BJ (cell line): ENCODE results near the gene OVOL1. TPM values are rescaled to one million over a fixed set of nuclear protein-coding genes. Genes with fewer than 3 reads are reported as not detected.

Source experiments
- CTCF ChIA-PET: fragments of 350-600 bp; formaldehyde crosslinking; extraction: SDS; loops from one replicate; lab custom pipeline; 2021; ENCODE audit warnings: antibody characterized with exemption, inconsistent platforms; lab: Yijun Ruan, JAX
- POLR2A ChIA-PET: fragments of 300-600 bp; sonication (Branson Sonifier 250); formaldehyde crosslinking; extraction: SDS; loops from one replicate; lab custom pipeline; 2021; ENCODE audit warnings: antibody characterized with exemption; lab: Charles Lee
- DNase-seq: peaks from one replicate; pipeline ENCODE4 v3.0.0-alpha.2; 2011; ENCODE audit warnings: low read depth
- H3K27me3 ChIP-seq: 2 replicates; pipeline ENCODE4 v1.6.0; 2011; ENCODE audit warnings: low read length; ENCODE audit not compliant: control insufficient read depth, insufficient read depth
- H3K36me3 ChIP-seq: 2 replicates; pipeline ENCODE4 v1.5.1; 2011; ENCODE audit warnings: low read length; ENCODE audit not compliant: control insufficient read depth, insufficient read depth
- H3K4me3 ChIP-seq: 2 replicates; pipeline ENCODE4 v1.5.1; 2011; ENCODE audit warnings: low read depth, mild to moderate bottlenecking, control low read depth, low read length
- polyA plus RNA-seq: library from polyadenylated mRNA; depleted of rRNA; stranded (reverse); fragments of >200 nt; gene quantifications from 2 replicates; pipeline ENCODE4 v1.2.3, GENCODE V29; 2011
- TF ChIP-seq, protein P1 (sequence below): IDR thresholded peaks from 2 replicates; pipeline ENCODE4 v1.5.1; 2011; ENCODE audit warnings: low read depth, mild to moderate bottlenecking, control low read depth, inconsistent platforms, low read length, moderate library complexity; ENCODE audit not compliant: insufficient read depth

Gene OVOL1
- polyA plus RNA-seq, 1 experiment = not detected

GRCh38 chr11:65794570-65795510, 8.0 kb downstream of the OVOL1 start:
- DNase-seq = no peak
- ChIA-PET POLR2A (no interaction called here), CTCF (interaction anchor here (8.2 kb wide), 1 partner anchor 16 kb away, joined by 57 read pairs; the partner anchor contains the start of gene AP5B1)
- H3K27me3 ChIP-seq = peaks cover 11% of the 10 kb centered on the region
- no peak overlapping the region for H3K4me3 ChIP-seq
- TF ChIP-seq, protein P1, sequence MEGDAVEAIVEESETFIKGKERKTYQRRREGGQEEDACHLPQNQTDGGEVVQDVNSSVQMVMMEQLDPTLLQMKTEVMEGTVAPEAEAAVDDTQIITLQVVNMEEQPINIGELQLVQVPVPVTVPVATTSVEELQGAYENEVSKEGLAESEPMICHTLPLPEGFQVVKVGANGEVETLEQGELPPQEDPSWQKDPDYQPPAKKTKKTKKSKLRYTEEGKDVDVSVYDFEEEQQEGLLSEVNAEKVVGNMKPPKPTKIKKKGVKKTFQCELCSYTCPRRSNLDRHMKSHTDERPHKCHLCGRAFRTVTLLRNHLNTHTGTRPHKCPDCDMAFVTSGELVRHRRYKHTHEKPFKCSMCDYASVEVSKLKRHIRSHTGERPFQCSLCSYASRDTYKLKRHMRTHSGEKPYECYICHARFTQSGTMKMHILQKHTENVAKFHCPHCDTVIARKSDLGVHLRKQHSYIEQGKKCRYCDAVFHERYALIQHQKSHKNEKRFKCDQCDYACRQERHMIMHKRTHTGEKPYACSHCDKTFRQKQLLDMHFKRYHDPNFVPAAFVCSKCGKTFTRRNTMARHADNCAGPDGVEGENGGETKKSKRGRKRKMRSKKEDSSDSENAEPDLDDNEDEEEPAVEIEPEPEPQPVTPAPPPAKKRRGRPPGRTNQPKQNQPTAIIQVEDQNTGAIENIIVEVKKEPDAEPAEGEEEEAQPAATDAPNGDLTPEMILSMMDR = no peak
- no peaks in the 10 kb centered on the region for H3K36me3 ChIP-seq

DNA sequence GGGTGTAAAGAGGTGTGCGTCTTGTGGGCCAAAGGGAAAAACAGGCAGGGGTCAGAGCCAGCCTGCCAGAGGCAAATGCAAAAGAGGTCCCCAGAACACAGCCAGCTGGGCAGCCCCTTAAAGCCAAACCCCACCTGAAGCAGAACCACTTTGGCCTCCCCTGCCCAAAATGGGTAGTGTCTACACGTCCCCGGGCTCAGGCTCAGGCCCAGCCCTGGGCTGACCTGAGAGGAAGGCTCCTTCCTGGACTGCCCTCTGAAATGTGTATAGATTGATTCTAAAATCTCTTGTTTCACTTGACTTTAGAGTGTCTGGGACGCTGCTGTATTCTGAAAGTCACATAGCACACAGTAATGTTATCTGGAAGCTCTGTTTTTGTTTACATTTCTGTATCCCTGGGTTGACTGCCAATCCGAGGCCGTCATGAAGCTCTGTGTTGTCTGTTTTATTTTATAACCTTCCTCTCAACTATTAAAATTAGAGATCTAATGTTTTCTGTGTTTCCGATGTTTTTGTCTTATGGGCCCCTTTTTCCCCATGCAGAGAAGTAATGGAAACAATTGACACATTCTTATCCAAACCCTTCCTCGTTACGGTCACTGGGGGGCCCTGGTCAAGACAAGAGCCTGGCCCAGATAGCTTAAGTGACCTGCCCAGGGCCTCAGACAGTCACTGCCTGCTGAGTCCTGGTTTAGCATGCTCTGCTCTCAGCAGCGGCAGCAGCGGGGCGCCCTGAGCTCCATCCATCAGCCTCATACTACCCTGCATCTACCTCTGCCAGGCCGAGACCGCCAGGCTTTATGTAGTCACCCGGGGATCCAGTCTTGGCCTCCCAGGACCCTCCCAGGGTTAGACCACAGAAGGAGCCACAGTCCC, 10.1 kb downstream of the OVOL1 start:
- H3K36me3 ChIP-seq = no peaks in the 10 kb centered on the region
- H3K4me3 ChIP-seq = no peak overlapping the region
- CTCF ChIA-PET = interaction anchor here (1.0 to 2.5 kb wide), 2 partner anchors 17 to 19 kb away, joined by 4 to 13 read pairs; partner anchors contain the start of gene AP5B1
- POLR2A ChIA-PET = no interaction called here
- TF ChIP-seq, protein P1 = no peak
- DNase-seq = no peak
- H3K27me3 ChIP-seq = peaks cover 16% of the 10 kb centered on the region

DNA sequence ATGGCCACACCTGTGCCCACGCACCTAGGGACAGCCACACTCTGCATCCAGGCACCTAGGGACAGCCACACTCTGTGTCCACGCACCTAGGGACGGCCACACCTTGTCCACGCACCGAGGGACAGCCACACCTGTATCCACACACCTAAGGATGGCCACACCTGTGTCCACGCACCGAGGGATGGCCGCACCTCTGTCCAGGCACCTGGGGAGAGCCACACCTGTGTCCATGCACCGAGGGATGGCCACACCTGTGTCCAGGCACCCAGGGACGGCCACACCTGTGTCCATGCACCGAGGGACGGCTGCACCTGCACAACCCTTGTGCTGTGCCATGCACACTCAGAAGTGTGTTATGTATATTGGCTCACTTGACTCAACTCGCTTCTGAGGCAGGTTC, 10.8 kb downstream of the OVOL1 start:
- peaks cover 16% of the 10 kb centered on the region for H3K27me3 ChIP-seq
- no peak for DNase-seq
- no peak overlapping the region for H3K4me3 ChIP-seq
- no peaks in the 10 kb centered on the region for H3K36me3 ChIP-seq
- ChIA-PET CTCF (interaction anchor here (0.8 to 2.5 kb wide), 3 partner anchors 18 to 20 kb away, joined by 3 to 13 read pairs (median 4); partner anchors contain the start of gene AP5B1), POLR2A (no interaction called here)
- TF ChIP-seq, protein P1 = no peak

DNA sequence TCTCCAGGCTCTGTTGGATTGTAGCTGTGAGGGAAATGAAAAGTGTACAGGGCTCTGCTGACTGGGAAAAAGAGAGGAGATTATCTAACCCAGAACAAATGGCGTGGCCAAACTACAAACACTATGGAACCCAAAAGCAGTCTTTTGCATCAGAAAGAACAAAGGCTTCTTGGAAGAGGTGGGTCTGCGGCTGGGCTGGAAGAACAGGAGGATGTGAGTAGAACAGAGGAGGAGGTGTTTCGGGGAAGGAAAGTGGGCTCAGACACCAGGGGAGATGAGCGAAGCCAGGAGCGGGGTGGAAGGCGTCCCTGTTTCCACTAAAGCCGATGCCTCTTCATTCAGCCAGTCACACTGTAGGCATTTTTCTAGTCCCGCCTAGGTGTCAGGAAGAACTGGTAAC, 12.0 kb downstream of the OVOL1 start:
- POLR2A ChIA-PET = no interaction called here
- TF ChIP-seq, protein P1 = no peak
- no peak for DNase-seq
- CTCF ChIA-PET = interaction anchor here (0.8 to 2.5 kb wide), 5 partner anchors 9 to 41 kb away, joined by 3 to 13 read pairs (median 5); partner anchors contain the start of gene AP5B1
- peaks cover 21% of the 10 kb centered on the region for H3K27me3 ChIP-seq
- no peaks in the 10 kb centered on the region for H3K36me3 ChIP-seq
- no peak overlapping the region for H3K4me3 ChIP-seq
